ENCODE results near the gene DGKE. TPM values are rescaled to one million over a fixed set of nuclear protein-coding genes. Genes with fewer than 3 reads are reported as not detected.
A peak's percentile ranks its signal among the peaks of the same experiment; 100 is the strongest.

DGKE gene
- total RNA-seq, 1 donor from 2014 or later = 5.4 TPM

- DNase-seq (ENCODE audit: low read depth) = no peak
Measured at GRCh38 chr17:56890906-56891674, 57.1 kb downstream of the DGKE start.

GRCh38 chr17:56891751-56892150 is 57.8 kb downstream of the DGKE start:
- DNase-seq (ENCODE audit: low read depth) = no peak

GRCh38 chr17:56892333-56892732 is 58.4 kb downstream of the DGKE start:
- no peak for DNase-seq (ENCODE audit: low read depth)

- no peak for DNase-seq (ENCODE audit: low read depth)
Measured at GRCh38 chr17:56893503-56893902, 59.6 kb downstream of the DGKE start.

DNA sequence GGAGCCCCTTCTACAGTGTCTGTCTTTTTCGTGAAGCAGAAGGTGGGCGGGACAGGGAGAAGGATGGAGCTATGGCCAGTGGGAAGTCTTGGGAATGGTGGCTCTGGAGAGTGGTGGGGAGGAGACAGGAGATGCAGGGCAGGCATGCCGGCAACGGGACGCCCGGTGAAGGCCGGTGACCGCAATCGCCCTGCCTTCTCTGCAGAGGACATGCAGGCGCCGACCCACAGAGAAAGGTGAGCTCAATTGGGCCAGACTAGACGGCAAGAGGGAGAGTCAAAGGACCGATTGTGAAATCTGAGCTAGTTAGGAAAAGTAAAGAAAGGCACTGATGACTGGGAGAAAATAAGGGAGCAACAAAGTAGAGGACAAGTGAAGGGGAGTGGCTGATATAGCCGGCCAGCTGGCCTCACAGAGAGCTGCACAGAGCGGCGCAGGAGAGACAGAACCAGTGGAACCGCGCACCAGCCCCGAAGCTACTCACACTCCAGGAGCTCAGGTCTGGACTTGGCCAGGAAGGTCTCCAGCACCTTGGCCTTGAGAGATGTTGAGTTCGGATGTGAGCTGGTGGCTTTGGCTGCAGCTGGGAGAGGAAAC is 61.0 kb downstream of the DGKE start:
- no peak for DNase-seq (ENCODE audit: low read depth)

DNA sequence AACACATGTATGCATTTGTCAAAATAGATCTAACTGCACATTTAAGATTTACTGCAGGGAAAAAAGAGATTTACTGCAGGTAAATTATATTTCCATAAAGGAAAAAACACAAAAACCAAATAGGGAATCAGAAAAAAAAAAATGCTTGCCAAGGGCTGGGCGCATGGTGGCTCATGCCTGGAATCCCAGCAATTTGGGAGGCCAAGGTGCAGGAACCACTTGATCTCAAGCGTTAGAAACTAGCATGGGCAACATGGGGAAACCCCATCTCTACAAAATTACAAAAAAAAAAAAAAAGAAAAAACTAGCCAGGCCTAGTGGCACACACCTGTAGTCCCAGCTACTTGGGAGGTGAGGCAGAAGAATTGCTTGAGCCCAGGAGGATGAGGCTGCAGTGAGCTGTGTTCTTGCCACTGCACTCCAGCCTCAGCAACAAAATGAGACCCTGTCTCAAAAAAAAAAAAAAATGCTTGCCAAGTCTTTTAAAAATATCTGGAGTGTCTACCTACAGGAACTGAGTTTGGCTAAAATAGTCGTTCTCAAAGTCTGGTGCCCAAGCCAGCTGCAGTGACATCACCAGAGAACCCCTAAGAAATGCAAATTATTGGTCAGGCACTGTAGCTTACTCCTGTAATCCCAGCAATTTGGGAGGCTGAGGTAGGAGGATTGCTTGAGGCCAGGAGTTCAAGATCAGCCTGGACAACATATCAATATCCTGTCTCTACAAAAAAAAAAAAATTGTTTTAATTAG is 62.4 kb downstream of the DGKE start:
- DNase-seq (ENCODE audit: low read depth) = no peak

DNA sequence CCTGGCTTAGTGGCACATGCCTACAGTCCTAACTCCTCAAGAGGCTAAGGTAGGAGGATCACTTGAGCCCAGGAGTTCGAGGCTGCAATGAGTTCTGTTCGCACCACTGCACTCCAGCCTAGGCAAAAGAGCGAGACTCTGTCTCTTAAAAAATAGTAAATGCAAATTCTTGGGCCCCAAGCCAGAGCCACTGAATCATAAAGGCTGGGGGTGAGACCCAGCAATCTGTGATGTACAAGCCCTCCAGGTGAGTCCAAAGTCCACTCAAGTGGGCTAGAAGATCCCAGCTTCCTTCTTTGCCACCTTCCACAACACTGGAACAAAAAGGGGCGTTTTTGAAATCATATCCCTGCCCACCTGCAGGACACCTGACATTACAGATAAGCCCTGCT is 63.0 kb downstream of the DGKE start:
- DNase-seq (ENCODE audit: low read depth) = no peak

DNA sequence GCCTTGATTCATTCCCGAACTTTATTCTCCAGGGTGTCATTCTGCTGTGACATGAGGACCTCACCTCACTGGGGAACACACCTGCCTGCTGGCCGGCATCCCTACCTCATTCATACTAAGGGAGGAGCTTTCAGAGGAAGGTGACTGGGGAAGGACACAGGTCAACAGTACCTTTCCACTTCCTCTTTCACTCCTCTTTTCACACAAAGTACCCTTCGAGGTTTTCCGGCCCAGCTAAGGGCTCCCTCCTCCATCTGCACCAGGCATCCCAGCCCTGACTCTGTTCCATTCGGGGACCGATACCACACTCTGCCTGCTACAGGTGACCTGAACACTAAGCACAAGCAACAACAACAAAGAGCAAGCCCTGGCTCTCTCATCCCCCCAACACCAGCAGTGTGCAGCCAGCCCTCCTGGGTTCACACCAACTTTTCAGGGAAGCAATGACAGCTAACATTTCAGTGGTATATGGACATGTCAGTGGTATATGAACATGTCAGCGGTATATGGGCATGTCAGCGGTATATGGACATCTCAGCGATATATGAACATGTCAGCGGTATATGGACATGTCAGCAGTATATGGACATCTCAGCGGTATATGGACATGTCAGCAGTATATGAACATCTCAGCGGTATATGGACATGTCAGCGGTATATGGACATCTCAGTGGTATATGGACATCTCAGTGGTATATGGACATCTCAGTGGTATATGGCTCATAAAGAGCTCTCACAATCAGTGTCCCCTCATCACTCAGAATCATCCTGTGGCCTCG is 63.9 kb downstream of the DGKE start:
- no peak for DNase-seq (ENCODE audit: low read depth)

- no peak for DNase-seq (ENCODE audit: low read depth)
Measured at GRCh38 chr17:56898874-56899273, 64.9 kb downstream of the DGKE start.

DNA sequence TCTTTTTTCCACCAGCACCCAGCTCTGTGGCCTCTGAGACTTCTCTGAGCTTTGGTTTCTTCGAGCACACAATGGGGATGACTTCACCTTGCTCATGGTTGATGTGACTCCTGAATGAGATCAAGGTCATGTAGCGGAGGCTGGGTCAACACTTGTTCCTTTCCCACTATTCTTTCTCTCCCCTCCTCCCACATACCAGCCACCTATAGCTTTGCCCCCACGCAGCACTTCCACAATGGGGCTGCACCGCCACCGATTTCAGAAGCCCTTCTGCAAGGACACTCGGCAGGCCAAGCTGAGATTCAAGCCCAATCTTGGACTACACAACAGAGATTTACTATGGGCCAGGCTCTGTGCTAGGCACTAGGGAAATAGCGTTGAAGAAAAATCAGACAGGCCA is 65.5 kb downstream of the DGKE start:
- no peak for DNase-seq (ENCODE audit: low read depth)

GRCh38 chr17:56902348-56902747 is 68.4 kb downstream of the DGKE start:
- DNase-seq (ENCODE audit: low read depth) = peak; percentile 91

- no peak for DNase-seq (ENCODE audit: low read depth)
Measured at GRCh38 chr17:56903560-56903959, 69.6 kb downstream of the DGKE start.

DNA sequence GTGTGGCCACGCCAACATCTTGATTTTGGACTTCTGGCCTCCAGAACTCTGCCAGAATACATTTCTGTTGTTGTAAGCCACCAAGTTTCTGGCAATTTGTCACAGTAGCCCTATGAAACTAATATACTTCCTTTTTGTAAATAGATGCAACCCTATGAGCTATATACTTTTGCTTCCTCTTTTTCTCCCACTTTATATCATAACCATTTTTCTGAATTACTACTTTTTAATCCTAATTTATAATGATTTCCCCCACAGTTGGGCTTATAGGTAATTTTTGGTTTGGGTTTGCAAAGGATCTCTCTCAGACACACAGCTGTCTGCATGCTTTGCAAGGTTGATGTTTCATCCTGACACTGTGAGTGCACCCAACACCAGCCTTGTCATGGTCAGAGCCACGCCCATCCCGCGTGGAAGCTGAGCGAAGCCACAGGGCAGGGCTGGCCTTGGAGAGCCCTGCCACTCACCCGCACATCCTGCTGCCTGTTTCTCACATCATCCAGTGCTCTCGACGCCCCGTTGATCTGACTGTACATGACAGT is 74.1 kb downstream of the DGKE start:
- DNase-seq (ENCODE audit: low read depth) = no peak

DNA sequence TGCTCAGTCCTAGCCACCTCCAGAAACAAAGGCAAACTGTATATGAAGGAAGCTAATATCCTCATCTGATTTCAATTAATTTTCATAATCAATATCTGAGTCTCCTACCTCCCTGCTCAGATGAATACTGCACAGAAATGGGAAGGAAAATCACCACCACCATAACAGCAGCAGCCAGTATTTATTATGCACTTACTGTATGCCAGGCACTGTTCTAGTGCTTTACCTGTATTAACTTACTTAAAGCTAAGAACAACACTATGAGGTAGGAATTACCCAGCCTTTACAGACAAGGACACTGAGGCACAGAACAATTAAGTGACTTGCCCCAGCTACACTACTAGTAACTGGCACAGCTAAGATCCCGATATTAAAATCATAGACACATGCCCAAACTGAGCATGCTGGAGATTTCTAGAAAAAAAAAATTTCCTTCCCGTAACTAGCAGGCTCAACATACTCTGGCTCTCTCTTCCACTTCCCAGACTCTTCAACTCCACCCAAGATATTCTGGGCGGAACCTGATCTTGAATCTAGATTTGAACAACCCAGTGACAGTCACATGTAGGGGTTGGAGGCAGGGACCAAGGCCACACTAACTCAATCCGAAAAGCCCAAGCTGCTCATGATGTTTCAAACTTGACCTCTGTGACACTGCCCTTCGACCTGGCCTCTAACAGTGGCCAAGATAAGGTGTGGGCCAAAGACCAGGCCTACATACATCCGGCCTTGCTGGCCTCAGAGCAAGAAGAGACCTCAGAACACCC is 76.0 kb downstream of the DGKE start:
- no peak for DNase-seq (ENCODE audit: low read depth)

GRCh38 chr17:56910509-56911235 is 76.7 kb downstream of the DGKE start:
- no peak for DNase-seq (ENCODE audit: low read depth)

- DNase-seq (ENCODE audit: low read depth) = no peak
Measured at GRCh38 chr17:56912105-56912999, 78.4 kb downstream of the DGKE start.

GRCh38 chr17:56913000-56913311 is 79.0 kb downstream of the DGKE start:
- DNase-seq (ENCODE audit: low read depth) = no peak

- no peak for DNase-seq (ENCODE audit: low read depth)
Measured at GRCh38 chr17:56913353-56913866, 79.5 kb downstream of the DGKE start.

GRCh38 chr17:56913867-56914580 is 80.1 kb downstream of the DGKE start, which contains the start of gene TRIM25:
TRIM25 (minus strand) TSS chr17:56914049; CDS start chr17:56913988, 61 bp downstream.
- peak; percentile 63 for DNase-seq (ENCODE audit: low read depth)

All from renal cortical epithelial cell (primary cell).